22Rv1 (cell line): ENCODE data around the gene C1QTNF8.

ENCODE experiments used
- ZFX ChIP-seq: fragments of 450-650 bp; IDR thresholded peaks from 2 replicates; pipeline ENCODE4 v1.6.1; 2017; ENCODE audit warnings: antibody characterized with exemption, borderline replicate concordance
- TF ChIP-seq, protein P1 (sequence below): fragments of 450-650 bp; IDR thresholded peaks from 2 replicates; pipeline ENCODE4 v1.5.1; 2017; ENCODE audit warnings: mild to moderate bottlenecking

DNA sequence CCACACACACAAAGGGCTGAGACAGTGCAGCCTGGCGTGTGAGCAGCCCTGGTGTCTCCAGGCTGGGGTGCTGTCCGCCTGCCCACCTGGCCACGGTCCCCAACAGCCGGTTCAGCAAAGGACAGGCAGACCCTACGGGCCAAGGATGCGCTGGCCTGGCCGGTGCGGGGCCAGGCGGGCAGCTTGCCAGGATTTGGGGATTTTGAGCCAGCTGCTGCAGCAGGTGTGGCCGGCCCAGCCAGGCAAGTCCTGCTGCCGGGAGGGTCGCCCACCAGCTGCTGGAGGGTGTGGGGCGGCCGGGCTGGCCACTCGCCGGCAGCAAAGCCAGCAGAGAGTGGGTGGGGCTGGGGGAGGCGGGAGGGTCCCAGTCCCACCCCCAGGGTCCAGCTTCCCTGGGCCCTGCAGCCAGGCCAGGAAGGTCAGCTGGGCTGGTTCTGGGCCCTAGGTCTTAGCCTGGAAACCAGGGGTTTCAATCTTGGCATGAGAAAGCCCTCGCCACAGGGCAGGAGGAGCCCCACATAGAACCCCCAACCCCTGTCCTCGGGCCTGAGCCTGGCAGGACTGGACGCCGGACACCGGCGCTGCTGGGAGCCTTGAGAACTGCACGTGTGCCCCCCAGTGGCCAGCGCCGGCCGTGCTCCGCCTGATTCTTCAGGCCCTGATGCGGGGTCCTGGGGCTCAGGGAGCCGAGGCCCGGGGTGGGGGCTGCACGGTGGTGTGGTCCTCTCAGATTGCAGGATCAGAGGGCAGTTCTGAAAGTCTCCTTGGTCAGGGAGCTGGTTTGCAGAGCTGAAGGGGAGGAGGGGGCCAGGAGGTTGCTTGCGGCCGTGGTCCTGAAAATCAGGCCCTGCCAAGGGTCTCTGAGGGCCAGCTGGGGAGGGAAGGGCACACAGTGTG lies 41.1 kb downstream of the C1QTNF8 start:
- TF ChIP-seq ZFX, result no peak
- TF ChIP-seq, protein P1, sequence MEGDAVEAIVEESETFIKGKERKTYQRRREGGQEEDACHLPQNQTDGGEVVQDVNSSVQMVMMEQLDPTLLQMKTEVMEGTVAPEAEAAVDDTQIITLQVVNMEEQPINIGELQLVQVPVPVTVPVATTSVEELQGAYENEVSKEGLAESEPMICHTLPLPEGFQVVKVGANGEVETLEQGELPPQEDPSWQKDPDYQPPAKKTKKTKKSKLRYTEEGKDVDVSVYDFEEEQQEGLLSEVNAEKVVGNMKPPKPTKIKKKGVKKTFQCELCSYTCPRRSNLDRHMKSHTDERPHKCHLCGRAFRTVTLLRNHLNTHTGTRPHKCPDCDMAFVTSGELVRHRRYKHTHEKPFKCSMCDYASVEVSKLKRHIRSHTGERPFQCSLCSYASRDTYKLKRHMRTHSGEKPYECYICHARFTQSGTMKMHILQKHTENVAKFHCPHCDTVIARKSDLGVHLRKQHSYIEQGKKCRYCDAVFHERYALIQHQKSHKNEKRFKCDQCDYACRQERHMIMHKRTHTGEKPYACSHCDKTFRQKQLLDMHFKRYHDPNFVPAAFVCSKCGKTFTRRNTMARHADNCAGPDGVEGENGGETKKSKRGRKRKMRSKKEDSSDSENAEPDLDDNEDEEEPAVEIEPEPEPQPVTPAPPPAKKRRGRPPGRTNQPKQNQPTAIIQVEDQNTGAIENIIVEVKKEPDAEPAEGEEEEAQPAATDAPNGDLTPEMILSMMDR, result peak; percentile 86
